SKM-1 treated with dmso at 0.1 percent for 144 hours (cell line): ENCODE data around the gene GSN.

Experiments used
- DNase-seq: peaks from one replicate; lab custom pipeline; 2025; ENCODE audit not compliant: unreplicated experiment; lab: John Stamatoyannopoulos, UW

The GSN gene

GRCh38 chr9:121301881-121302286 is 33.9 kb downstream of the GSN start:
- DNase-seq, result no peak

- no peak for DNase-seq
These were observed 34.4 kb downstream of the GSN start for GRCh38 chr9:121302341-121302740.

GRCh38 chr9:121302786-121303185 is 34.8 kb downstream of the GSN start:
- DNase-seq, result no peak

- DNase-seq, result no peak
These were observed 35.8 kb downstream of the GSN start for GRCh38 chr9:121303456-121304451.

GRCh38 chr9:121304707-121305106 is 36.7 kb downstream of the GSN start:
- no peak for DNase-seq

GRCh38 chr9:121305269-121305994 is 37.5 kb downstream of the GSN start:
- DNase-seq, result no peak

GRCh38 chr9:121307976-121308375 is 40.0 kb downstream of the GSN start:
- no peak for DNase-seq

GRCh38 chr9:121308765-121309164 is 40.8 kb downstream of the GSN start:
- DNase-seq, result no peak

GRCh38 chr9:121309171-121309570 is 41.2 kb downstream of the GSN start:
- no peak for DNase-seq

- no peak for DNase-seq
These were observed 42.0 kb downstream of the GSN start for GRCh38 chr9:121309833-121310425.

GRCh38 chr9:121310571-121310970 is 42.6 kb downstream of the GSN start:
- no peak for DNase-seq

GRCh38 chr9:121312169-121312568 is 44.2 kb downstream of the GSN start:
- no peak for DNase-seq

- DNase-seq, result no peak
These were observed 45.6 kb downstream of the GSN start for GRCh38 chr9:121313458-121314152.

GRCh38 chr9:121316378-121316777 is 48.4 kb downstream of the GSN start:
- DNase-seq, result no peak

GRCh38 chr9:121316852-121317373 is 49.0 kb downstream of the GSN start:
- DNase-seq, result no peak

GRCh38 chr9:121317737-121318630 is 50.0 kb downstream of the GSN start:
- no peak for DNase-seq

GRCh38 chr9:121318631-121319382 is 50.8 kb downstream of the GSN start:
- DNase-seq, result no peak

GRCh38 chr9:121319383-121319780 is 51.4 kb downstream of the GSN start:
- no peak for DNase-seq

GRCh38 chr9:121321016-121321503 is 53.1 kb downstream of the GSN start:
- peak; percentile 67 for DNase-seq
